SH-SY5Y (cell line): Measurements from ENCODE around the gene CELSR1.

Source experiments
- GATA2 ChIP-seq: IDR thresholded peaks from 2 replicates; pipeline ENCODE4 v1.6.1; 2011; ENCODE audit warnings: mild to moderate bottlenecking, low read depth, low read length
- GATA3 ChIP-seq: IDR thresholded peaks from 2 replicates; pipeline ENCODE4 v1.6.1; 2011; ENCODE audit warnings: low read depth, mild to moderate bottlenecking, low read length, moderate library complexity

DNA sequence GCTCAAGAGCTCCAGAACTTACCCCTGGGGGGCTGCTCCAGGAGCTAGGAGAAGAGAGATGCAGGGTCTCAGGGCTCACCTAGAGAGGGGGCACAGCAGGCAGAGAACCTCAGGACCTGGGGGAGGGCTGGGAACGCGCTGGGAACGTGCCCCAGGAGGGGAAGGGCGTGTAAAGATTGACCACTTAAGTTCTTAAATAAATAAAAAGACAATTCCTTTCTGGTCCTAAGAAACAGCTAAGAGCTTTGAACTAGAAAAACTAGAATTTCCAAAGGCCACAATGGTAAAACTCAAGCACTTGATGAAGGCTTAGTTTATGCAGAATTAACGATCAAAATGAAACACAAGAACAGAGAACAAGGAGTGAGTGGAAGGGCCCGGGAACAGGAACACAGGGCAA lies 89.1 kb downstream of the CELSR1 start:
- TF ChIP-seq GATA3 (no peak), GATA2 (no peak)
